Stimulated activated CD4-positive, alpha-beta T cell treated with anti-CD3 and anti-CD28 coated beads, Interleukin-15, amount 100 ng/mL, for 1 hour (primary cell): Measurements from ENCODE around the gene CENPM.

ENCODE experiments used
- DNase-seq, 2 donors: peaks; one replicate each; pipeline ENCODE4 v3.0.0-alpha.2; 2020; ENCODE audit warnings: low read depth in 1 of 2, low spot score in 1 of 2

CENPM gene

DNA sequence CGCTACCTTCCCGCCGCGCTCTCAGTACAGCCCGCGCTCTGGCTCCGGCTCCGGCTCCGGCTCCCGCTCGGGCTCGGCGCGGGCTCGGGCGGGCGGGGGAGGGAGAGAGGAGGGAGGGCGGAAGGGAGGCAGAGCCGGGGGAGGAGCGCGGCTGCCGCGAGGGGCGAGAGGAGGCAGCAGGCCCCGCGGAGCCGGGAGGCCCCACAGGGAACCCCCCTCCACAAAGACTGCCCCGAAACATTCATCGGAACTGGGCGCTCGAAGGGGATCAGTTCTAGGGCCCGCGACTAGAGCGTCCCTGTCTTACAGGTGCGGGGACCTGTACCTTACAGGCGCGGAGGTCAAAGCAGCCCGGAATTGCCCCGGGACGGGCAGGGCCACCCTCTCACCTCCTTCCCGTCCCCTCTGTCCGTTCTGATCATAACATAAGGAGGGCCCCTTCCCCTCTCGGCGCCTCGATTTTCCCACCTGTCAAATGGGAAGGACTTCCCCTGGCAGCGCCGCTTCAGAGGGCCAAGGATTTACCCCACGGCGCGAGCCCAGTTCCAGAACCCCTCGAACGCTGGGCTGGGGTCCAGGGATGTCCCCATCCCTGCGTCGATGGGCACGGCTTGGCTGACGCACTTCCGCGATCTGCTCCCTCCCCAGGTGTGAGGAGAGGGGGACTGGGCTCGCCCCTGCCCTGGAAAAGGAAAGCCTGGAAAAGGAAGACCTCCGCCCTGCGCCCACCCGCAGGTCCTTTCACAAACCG, 31.7 kb downstream of the CENPM start, which contains the start of gene SHISA8:
SHISA8 (minus strand) TSS at position 40 of the 751 bp plus-strand sequence. CDS start 407 bp downstream, outside the sequence.
- DNase-seq = peak; percentile 34 to 53

GRCh38 chr22:41914611-41915034, 32.3 kb downstream of the CENPM start:
- DNase-seq = no peak

DNA sequence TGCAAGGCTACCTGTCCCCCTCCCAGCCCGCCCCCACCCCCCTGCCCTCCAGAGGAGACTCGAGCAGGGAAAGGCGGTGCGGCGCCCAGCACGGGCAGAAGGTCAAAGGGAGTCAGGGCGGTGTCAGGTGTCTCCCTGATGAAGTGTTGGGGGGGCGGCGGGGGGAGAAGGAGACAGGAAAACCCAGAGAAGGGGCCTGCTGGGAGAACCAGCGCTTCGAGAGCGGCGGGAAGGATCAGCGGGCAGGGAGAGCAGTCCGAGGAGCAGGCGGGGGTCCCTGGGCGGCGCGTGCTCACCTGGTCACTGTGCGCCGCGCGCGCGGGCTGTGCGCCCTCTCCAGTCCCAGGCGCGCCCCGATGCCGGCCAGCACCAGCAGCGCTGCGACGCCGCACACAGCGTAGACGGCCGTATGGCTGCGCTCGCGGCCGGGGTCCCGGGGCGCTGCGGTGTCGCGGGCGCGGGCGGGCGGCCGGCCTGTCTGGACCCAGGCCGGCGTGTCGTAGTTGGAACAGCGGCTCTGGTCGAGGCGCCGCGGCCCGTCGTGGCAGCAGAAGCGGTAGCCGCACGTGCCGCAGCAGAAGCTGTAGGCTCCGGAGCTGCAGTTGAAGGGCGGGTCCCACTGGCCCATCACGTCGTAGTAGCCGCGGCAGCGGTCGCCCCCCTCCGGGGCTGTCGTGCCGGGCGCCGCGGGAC, 33.0 kb downstream of the CENPM start:
- DNase-seq = no peak

GRCh38 chr22:41913040-41913719, 33.8 kb downstream of the CENPM start:
- no peak for DNase-seq

DNA sequence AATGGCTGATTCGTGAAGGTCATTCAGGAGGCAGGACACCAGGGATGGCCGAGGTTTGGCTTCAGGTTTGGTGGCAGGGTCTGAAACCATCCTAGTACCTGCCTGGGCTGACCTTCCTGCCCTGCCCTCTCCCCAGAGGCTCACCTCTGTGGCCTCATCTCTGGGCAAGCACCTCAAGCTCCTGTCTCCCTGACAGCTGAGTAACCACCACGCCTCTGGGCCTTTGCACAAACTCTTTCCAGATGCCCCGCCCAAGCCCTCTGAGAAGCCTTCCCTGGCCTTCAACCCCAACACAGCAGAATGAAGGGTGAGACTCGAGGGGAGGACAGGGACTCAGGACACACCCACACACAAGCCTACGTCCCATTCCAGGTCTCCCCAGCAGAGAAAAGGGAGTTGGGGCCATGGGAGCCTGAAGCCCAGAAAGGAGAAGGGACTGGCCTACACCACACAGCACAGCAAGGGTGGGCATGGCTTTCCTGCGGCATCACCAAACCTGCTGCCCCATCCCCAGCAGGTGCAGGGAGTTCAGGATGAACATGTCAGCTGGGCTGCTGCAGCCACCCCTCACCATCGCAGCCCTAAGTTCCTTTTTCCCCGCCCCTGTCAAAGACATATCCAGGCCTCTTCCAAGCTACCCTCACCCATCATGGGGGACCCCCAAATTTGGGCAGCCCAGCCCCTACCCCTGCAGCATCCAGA, 34.5 kb downstream of the CENPM start:
- no peak for DNase-seq

- DNase-seq = no peak
Measured at GRCh38 chr22:41911001-41911611, 35.8 kb downstream of the CENPM start.

DNA sequence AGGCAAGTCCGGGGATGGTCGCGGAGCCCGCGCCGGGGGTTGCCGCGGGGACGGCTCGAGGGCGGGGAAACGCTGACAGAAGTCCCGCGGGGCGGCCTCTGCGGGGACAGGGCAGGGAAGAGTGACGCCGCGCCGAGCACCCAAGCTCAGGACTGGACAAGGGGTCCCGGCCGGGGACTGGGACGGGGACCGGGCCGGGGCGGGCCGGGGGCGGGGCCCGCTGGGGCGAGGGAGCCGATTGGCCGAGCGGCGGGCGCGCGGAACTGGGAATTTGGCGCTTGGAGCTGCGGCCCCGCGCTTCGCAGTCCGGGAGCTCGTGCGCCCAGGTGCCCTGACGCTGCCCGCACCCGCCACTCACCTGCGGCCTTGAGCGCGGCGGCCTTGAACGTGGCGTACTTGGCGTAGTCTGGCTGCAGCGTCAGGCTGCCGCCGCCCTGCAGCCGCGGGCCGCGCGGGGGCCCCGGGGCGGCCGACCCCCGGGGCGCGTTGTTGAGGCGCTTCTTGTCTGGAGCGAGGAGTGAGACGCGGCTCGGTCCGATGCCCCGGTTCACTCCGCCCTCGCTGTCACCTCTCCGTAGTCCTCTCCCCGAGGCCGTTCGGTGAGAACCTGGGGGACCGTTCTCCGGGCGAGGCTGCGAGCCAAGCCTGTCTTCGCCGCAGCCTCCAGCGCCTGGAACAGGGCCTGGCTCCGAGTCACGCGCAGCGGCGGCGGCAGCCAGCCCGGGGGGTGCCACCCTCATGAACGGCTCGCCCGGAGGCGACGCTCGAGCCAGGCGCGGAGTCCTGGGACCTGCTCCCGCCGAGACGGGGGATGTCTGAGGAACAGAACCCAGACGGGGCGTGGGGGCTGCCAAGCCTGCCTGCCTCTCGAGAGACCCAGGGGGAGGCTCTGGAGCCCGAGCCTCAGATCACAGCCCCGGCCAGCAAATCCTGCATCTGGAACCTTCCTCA, 36.6 kb downstream of the CENPM start:
- no peak for DNase-seq

DNA sequence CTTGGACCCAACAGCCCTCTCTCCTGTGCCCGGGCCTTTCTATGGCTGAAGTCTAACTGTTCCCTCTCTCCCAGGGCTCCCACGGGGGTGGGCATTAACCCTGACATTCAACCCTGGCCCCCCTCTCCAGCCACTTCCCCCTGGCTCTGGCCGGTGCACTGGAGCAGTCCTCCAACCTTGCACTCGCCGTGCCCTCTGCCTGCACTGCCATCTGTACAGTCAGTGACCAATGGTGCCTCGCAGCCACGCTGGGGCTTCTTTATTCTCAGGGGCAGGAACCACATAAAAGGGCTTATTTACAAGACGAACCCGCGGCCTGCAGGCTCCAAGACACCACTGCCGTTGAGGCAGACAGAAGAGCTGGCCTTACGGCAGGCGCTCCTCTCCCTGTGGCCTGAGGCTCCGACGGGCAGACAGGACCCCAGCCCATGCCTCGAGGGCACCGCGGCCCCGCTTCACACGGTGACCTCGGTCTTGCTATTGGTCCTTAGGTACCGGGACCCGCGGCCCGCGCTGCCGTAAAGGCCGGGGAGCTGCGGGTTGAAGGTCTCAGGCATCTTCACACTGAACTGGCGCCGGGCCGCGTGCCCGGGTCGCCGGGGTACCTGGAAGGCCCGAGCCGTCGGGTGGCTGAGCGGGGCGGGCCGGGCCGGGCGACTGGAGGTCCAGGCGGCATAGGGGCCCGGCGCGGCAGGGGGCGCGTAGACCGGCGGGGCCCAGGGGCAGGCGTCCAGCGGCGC, 37.5 kb downstream of the CENPM start:
- DNase-seq = no peak

DNA sequence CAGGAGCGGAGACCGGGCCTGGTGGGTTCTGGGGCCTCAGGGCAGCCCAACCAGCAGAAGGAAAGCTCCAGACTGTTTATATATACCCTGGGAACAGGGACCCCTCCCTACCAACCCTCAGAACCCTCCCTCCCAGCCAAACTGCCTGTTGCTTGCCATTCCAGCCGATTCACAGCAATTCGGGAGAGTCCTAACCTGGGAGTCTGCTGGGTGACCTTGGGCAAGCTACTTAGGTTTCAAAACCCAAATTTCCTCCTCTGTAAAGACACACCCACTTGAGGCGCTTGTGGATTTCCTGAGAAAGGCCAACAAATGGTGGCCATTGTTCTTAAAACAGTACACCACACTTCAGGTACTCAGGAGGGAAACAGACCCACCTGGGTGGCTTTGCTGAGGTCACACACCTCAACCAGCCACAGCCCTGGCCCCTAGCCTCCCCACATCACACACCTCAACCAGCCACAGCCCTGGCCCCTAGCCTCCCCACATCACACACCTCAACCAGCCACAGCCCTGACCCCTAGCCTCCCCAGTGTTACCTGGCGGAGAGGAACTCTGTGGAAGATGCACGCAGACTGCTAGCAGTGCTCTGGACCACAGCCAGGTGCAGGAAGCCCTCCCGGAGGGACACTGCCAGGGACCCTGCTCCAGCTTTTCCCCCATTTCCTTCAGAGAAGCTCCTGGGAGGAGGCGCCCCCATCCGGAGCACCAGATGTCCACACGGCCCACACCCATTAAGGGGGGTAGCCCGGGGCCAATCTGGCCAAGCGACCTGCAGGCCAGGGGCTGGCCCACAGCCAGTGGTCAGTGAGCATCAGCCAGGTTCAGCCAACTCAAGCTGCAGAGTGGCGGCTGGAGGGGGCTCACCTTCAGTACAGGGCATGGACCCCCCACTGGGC, 38.3 kb downstream of the CENPM start:
- no peak for DNase-seq

DNA sequence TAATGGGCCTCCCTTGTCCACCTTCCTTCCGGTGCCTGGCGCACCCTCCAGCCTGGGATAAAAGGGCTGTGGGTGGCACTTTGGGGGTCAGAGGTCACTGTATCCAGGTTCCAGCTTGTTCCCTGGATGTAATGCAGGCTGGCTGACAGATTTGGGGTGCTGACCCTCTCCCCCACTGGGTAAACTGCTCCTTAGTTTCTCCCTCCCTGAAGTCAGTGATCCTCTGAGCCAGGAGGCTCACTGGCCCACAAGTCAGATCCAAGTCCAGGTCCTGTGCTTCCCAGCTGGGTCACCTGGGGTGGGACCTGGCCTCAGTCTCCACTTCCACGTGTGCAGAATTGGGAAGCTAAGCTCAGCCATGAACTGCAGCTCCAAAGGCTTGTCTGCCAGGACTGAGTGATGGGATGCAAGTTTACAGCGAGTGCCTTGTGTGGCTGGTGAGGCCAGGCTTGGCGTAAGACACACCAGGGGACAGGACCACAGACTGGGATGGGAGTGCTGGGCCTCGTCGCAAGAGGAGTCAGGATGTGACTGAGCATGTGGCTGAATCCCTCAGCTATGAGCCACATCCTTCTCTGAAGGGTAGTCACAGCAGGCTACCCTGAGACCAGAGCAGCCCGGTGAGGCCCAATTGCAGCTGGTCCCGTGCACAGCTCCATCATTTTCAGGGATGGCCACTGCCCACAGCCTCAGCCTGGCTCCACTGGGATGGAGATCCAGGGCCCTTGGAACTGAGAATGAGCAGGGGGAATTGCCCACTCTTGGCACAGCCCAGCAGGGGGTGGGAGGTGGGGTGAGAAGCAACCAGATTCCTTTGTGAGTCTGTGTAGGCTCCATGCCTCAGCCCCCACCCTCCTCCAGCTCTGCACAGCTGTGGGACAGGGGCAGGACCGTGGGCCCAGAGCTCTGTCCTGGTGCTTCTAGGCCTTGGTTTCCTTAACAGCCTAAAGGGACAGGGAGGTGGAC, 39.2 kb downstream of the CENPM start:
- no peak for DNase-seq

DNA sequence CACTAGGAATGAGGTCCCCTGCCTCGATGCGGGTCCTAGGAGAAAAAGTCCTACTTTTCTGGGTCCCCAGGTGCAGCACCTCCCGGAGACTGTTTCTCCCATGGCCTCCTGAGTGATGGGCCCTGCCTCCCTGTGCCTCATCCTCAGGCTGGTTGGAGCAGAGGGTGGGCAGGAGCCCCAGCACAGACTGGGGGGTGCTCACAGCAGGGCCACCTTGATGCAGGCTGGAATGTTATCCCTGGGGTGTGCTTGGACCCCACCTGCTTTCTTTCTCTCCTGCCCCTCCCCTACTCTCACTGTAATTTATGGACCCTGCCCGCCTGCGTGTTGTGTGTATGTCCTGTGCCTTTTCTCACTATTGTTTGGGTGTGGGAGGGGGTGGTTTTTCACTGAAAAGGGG, 40.1 kb downstream of the CENPM start:
- DNase-seq = no peak

GRCh38 chr22:41905411-41906202, 41.3 kb downstream of the CENPM start:
- DNase-seq = no peak

GRCh38 chr22:41904450-41905410, 42.2 kb downstream of the CENPM start:
- DNase-seq = no peak

- DNase-seq = no peak
Measured at GRCh38 chr22:41902932-41903421, 44.0 kb downstream of the CENPM start.

- no peak for DNase-seq
Measured at GRCh38 chr22:41902016-41902415, 44.9 kb downstream of the CENPM start.
